Mesothelial cell of epicardium (in vitro differentiated cells): ENCODE results near the gene TRIL. TPM values are rescaled to one million over a fixed set of nuclear protein-coding genes. Genes with fewer than 3 reads are reported as not detected.

Experiments
- DNase-seq, 2 experiments: peaks; one replicate each; pipeline ENCODE4 v3.0.0; 2021; ENCODE audit warnings: low spot score in 2 of 2; ENCODE audit not compliant: unreplicated experiment in 2 of 2
- H3K27ac Mint-ChIP-seq: 2 replicates; pipeline ENCODE4 v1.8.0; 2021; ENCODE audit warnings: mixed read lengths
- H3K27me3 Mint-ChIP-seq: 2 replicates; pipeline ENCODE4 v1.8.0; 2021; ENCODE audit warnings: low read depth, mixed read lengths
- H3K36me3 Mint-ChIP-seq: 2 replicates; pipeline ENCODE4 v1.8.0; 2021; ENCODE audit warnings: mixed read lengths
- H3K4me1 Mint-ChIP-seq: 2 replicates; pipeline ENCODE4 v1.8.0; 2021; ENCODE audit warnings: mixed read lengths
- H3K4me3 Mint-ChIP-seq: 2 replicates; pipeline ENCODE4 v1.8.0; 2021; ENCODE audit warnings: mild to moderate bottlenecking, moderate library complexity, mixed read lengths
- H3K9me3 Mint-ChIP-seq: 2 replicates; pipeline ENCODE4 v1.8.0; 2021; ENCODE audit warnings: mixed read lengths
- CTCF ChIP-seq: fragments of 200-600 bp; sonication (generic); IDR thresholded peaks from one replicate; pipeline ENCODE4 v1.5.0; 2021; ENCODE audit warnings: antibody characterized with exemption; ENCODE audit not compliant: unreplicated experiment
- total RNA-seq: library from RNA; stranded (reverse); gene quantifications from 3 replicates; pipeline ENCODE4 v1.2.1, GENCODE V29; 2021

Gene TRIL
- total RNA-seq, 1 donor from 2014 or later: 14.2 TPM

GRCh38 chr7:28958980-28959347 lies 834 bp upstream of the TRIL start:
- no peaks in the 10 kb centered on the region for H3K36me3 Mint-ChIP-seq
- H3K27ac Mint-ChIP-seq: peak overlapping the region; percentile 87
- H3K4me1 Mint-ChIP-seq: peaks cover 21% of the 10 kb centered on the region
- no peaks in the 10 kb centered on the region for H3K9me3 Mint-ChIP-seq
- no peak for TF ChIP-seq CTCF
- peak overlapping the region; percentile 81 for H3K4me3 Mint-ChIP-seq
- peaks cover 23% of the 10 kb centered on the region for H3K27me3 Mint-ChIP-seq
- no peak for DNase-seq

GRCh38 chr7:28957751-28958234 lies 337 bp downstream of the TRIL start:
- Mint-ChIP-seq H3K9me3 (no peaks in the 10 kb centered on the region), H3K36me3 (no peaks in the 10 kb centered on the region), H3K27ac (peak overlapping the region; percentile 28), H3K4me1 (peaks cover 24% of the 10 kb centered on the region), H3K27me3 (peaks cover 23% of the 10 kb centered on the region), H3K4me3 (peak overlapping the region; percentile 81)
- peak in 1 of 2 experiments; percentile 43 for DNase-seq
- no peak for TF ChIP-seq CTCF

GRCh38 chr7:28957064-28957750 lies 923 bp downstream of the TRIL start:
- peaks cover 24% of the 10 kb centered on the region for H3K4me1 Mint-ChIP-seq
- peak in 1 of 2 experiments; percentile 53 for DNase-seq
- peak overlapping the region; percentile 30 for H3K27ac Mint-ChIP-seq
- no peak for TF ChIP-seq CTCF
- peaks cover 23% of the 10 kb centered on the region for H3K27me3 Mint-ChIP-seq
- H3K36me3 Mint-ChIP-seq: no peaks in the 10 kb centered on the region
- H3K4me3 Mint-ChIP-seq: peak overlapping the region; percentile 81
- no peaks in the 10 kb centered on the region for H3K9me3 Mint-ChIP-seq

GRCh38 chr7:28956608-28957063 lies 1.5 kb downstream of the TRIL start:
- TF ChIP-seq CTCF: peak; percentile 41
- Mint-ChIP-seq H3K9me3 (no peaks in the 10 kb centered on the region), H3K27me3 (peaks cover 23% of the 10 kb centered on the region), H3K36me3 (no peaks in the 10 kb centered on the region), H3K4me1 (peaks cover 24% of the 10 kb centered on the region), H3K4me3 (peak overlapping the region; percentile 81), H3K27ac (no peak overlapping the region)
- peak; percentile 44 to 76 for DNase-seq

- peak; percentile 62 for TF ChIP-seq CTCF
- peaks cover 23% of the 10 kb centered on the region for H3K27me3 Mint-ChIP-seq
- peaks cover 24% of the 10 kb centered on the region for H3K4me1 Mint-ChIP-seq
- peak; percentile 58 to 83 for DNase-seq
- H3K9me3 Mint-ChIP-seq: no peaks in the 10 kb centered on the region
- no peak overlapping the region for H3K27ac Mint-ChIP-seq
- H3K36me3 Mint-ChIP-seq: no peaks in the 10 kb centered on the region
- peak overlapping the region; percentile 81 for H3K4me3 Mint-ChIP-seq
Measured at GRCh38 chr7:28955718-28956607, 2.2 kb downstream of the TRIL start.
